Endometrial microvascular endothelial cells (primary cell): Measurements from ENCODE around the gene ACVR1B. TPM values are rescaled to one million over a fixed set of nuclear protein-coding genes. Genes with fewer than 3 reads are reported as not detected.

Experiments
- in situ Hi-C: cut with HindIII; loops from 2 replicates; pipeline ENCODE4 v1.10.0; 2017; ENCODE audit warnings: low sequenced_read_pairs, low pct_unique_long_range_greater_than_20kb; ENCODE audit errors: inconsistent ontology term
- total RNA-seq: library from RNA; depleted of rRNA; stranded (reverse); fragments of >200 nt; gene quantifications from one replicate; pipeline ENCODE4 v1.2.3, GENCODE V29; 2015; ENCODE audit errors: inconsistent ontology term

ACVR1B gene
- total RNA-seq, 1 donor from 2014 or later: 8.1 TPM

GRCh38 chr12:51984657-51985056, 33.2 kb downstream of the ACVR1B start:
- in situ Hi-C loops: no loop called here

GRCh38 chr12:51985154-51985835, 33.8 kb downstream of the ACVR1B start:
- in situ Hi-C loops: no loop called here

- in situ Hi-C loops: no loop called here
Measured at GRCh38 chr12:51986834-51987233, 35.3 kb downstream of the ACVR1B start.

GRCh38 chr12:51992246-51992645, 40.7 kb downstream of the ACVR1B start:
- in situ Hi-C loops: no loop called here

GRCh38 chr12:51994539-51994820, 43.0 kb downstream of the ACVR1B start:
- in situ Hi-C loops: no loop called here

GRCh38 chr12:51994959-51995358, 43.5 kb downstream of the ACVR1B start:
- in situ Hi-C loops: no loop called here

GRCh38 chr12:51997136-51997535, 45.6 kb downstream of the ACVR1B start:
- in situ Hi-C loops: no loop called here

- in situ Hi-C loops: no loop called here
Measured at GRCh38 chr12:52003016-52003550, 51.6 kb downstream of the ACVR1B start.

GRCh38 chr12:52003591-52003990, 52.1 kb downstream of the ACVR1B start:
- in situ Hi-C loops: no loop called here

GRCh38 chr12:52004042-52004648, 52.6 kb downstream of the ACVR1B start:
- in situ Hi-C loops: no loop called here

GRCh38 chr12:52005218-52005902, 53.9 kb downstream of the ACVR1B start:
- in situ Hi-C loops: no loop called here

- in situ Hi-C loops: no loop called here
Measured at GRCh38 chr12:52005903-52006703, 54.6 kb downstream of the ACVR1B start.

GRCh38 chr12:52006726-52007157, 55.2 kb downstream of the ACVR1B start, which contains the start of gene TAMALIN:
TAMALIN (plus strand) TSS chr12:52006946; CDS start chr12:52007020, 74 bp downstream.
- in situ Hi-C loops: no loop called here

GRCh38 chr12:52007158-52007921, 55.8 kb downstream of the ACVR1B start:
- in situ Hi-C loops: no loop called here

GRCh38 chr12:52007982-52008510, 56.5 kb downstream of the ACVR1B start:
- in situ Hi-C loops: no loop called here

GRCh38 chr12:52009081-52009751, 57.7 kb downstream of the ACVR1B start:
- in situ Hi-C loops: no loop called here

GRCh38 chr12:52010152-52010622, 58.7 kb downstream of the ACVR1B start:
- in situ Hi-C loops: no loop called here
